Glomerular visceral epithelial cell (primary cell): ENCODE data around the gene PKM.
A peak's percentile ranks its signal among the peaks of the same experiment; 100 is the strongest.

Experiments
- DNase-seq: peaks from one replicate; pipeline ENCODE4 v3.0.0-alpha.2; 2016; ENCODE audit errors: extremely low spot score

Gene PKM

DNA sequence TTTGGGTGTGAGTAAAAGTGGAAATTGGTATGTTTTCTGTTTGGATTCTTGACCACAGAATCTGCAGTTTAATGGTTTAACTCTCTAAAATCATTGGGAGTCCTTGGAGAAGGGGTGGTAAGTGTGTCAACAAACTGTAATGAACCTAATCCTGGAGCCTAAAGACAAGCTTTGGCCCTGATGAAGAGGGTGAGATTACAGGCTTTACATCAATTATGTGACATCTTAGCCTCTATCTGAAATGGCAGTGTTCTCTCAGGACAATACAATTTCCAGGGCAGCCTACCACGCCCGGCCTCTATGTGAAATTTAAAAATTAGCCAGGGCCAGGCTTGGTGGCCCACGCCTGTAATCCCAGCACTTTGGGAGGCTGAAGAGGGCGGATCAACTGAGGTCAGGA is 4.3 kb upstream of the PKM start:
- no peak for DNase-seq

DNA sequence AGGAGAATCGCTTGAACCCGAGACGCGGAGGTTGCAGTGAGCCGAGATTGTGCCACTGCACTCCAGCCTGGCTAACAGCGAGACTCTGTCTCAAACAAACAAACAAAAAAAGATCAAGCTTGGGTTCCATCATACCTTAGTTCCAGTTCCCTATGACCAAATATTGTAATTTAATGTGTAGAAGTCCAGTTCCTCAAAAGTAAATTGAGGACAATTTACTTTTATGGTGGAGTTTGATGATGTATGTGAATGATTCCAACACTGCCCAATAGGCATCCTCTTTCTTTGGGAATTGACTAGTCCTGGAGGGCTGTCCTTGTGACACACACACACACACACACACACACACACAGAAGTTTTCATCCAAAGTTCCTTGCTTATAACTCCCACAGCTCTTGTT is 2.8 kb upstream of the PKM start:
- no peak for DNase-seq

- peak; percentile 60 for DNase-seq
These were observed 966 bp upstream of the PKM start for GRCh38 chr15:72231833-72232478.

GRCh38 chr15:72230197-72231065 is 559 bp downstream of the PKM start:
- DNase-seq, result peak; percentile 94

DNA sequence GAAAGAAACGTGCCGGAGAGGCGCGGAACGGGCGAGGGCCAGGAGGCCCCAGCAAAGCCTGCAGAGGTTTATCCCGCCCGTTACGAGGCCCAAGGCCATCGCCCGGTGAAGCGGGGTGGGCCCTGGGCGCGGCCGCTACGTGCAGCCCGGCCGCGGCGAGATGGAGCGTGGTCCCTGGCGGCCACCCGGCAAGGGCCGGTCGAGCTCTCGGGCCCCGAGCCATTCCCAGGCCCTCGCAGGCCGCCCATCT is 1.1 kb downstream of the PKM start:
- DNase-seq, result no peak

DNA sequence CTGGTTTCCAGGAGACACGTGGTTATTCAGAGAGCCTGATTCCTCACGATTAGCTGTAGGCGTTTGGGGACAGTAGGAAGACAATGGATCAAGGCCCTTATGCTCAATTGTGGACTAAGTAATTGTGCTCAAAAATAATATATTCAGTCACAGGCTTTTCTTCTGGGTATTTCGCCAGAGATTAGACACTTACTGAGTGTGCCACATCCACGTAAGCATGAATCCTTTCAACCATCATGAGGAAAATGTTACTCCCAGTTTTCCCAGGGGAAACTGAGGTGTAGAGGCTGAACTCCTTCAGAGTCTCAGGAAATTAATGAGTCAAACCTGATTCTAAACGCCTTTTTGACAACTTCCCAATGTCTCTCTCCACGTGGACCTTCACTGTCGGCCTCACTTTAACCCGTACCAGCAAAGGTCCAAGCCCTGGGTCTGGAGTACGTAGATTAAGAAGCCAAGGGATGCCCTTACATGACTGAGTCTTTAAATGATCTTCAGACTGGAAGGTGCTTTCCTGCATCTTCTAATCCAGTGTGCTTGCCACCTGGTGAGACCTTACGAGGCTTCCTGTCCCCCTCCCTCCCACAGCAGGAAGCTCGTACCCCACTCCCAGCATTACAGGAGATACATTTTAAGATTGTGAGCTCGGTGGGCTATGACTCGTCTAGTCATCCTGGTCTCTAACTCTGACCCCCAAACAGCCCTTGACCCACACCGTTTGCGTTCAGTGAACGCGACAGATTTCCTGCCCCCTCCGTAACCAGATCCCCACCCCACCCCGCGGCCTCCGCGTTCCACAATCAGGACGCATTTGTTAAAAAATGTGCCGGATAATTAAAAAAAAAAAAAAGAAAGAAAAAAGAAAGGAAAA is 1.7 kb downstream of the PKM start:
- peak; percentile 33 for DNase-seq

DNA sequence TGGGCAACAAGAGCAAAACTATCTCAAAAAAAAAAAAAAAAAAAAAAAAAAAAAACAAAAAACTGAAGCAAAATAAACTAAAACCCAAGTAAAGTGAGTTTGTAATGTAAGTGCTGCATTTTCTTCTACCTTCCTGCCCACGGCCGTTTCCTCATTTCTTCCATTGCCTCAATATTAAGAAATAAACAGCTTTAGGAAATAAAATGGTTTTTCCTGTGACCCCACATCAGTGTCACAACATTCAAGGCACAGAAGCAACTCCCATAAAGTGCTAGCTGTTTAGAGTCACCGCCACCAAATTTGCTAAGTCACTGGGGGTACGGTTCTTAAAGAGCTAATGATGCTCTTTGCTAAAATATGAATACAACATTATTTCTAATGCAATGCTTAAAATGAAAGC is 3.3 kb downstream of the PKM start:
- no peak for DNase-seq

DNA sequence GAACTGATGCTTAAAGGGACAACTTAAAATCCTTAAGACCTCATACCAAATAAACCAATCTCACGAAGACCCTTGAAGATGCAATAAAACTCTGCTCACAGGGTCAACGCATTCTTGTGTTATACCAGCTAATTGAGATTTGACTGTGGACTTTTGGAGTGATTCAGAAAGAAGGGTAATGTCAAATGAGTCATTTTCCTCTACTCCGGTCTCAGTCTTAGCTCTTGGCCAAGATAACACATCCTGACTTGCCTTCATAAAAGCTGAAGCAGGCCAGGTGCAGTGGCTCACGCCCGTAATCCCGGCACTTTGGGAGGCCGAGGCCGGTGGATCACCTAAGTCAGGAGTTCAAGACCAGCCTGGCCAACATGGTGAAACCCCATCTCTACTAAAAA is 3.8 kb downstream of the PKM start:
- DNase-seq, result peak; percentile 82

- DNase-seq, result no peak
These were observed 7.7 kb downstream of the PKM start for GRCh38 chr15:72223278-72223677.

GRCh38 chr15:72222393-72222792 is 8.6 kb downstream of the PKM start:
- peak; percentile 86 for DNase-seq

DNA sequence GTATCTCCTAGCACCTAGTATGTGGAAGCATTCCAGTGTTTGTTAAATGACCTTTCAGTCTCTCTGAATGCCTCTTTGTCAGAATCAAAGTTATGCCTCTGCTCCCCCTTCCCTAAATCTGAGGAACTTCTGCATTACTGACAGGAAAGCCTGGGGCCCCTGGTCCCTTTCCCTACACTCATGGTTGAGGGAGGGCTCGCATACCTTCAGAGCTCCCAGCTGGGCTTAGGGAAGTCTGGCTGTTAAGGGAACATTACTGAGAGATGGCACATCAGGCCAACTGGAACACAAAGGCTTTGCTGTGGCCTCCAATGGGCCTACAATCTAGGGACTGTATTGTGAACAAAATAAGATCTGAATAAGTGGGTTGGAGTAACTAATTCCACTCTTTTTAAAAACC is 10.3 kb downstream of the PKM start:
- DNase-seq, result no peak

- DNase-seq, result no peak
These were observed 13.8 kb downstream of the PKM start for GRCh38 chr15:72217216-72217615.

DNA sequence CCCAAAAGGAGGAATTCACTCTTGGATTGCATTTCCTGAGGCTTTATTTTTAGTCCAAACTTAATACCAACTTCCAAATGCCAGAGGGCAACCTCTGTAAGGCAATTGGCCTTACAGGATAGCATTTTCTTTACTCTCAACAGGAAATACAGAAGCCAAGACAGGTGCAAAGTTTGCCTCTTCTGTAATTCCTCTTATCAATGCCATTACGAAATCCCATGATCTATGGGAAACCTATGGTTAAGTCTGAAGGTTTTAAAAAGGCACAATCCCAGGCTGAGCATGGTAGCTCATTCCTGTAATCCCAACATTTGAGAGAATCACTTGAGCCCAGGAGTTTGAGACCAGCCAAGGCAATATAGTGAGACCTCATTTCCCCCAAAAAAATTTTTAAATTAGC is 14.9 kb downstream of the PKM start:
- no peak for DNase-seq

DNA sequence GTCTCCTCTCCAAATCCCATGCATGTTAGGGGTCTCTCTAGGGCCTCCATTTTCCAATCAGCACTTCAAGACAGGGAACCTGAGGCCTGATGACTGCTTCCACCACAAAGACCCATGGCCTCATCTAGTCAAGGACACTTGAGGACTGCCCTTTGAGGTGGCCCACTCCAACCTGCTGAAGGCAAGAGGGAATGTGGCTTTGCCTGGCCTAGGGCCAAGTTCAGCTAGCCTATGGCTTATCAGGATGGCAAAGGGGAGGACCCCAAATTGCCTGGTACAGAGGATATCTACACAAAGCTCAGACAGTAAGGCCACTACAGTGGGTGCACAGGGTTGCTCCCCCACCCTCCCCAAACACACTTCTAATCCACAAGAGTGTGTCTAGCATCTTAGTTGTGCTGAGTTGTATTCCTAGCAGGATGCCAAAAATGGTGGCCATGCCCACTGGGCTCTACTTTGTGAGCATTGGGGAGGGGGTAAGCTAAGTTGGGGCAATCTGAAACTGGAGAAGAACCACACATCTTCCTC is 23.4 kb downstream of the PKM start:
- DNase-seq, result no peak

DNA sequence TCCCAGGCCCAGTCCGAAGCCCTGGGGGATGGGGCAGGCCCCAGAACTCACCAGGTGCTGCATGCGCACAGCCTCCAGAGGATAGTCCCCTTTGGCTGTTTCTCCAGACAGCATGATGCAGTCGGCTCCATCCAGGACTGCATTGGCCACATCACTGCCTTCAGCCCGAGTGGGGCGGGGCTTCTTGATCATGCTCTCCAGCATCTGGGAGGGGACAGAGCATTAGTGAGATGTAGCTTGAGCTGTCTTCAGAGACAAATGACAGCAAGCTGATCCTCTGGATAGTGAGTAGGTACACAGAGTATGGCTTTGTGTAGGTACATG is 24.4 kb downstream of the PKM start:
- DNase-seq, result no peak

DNA sequence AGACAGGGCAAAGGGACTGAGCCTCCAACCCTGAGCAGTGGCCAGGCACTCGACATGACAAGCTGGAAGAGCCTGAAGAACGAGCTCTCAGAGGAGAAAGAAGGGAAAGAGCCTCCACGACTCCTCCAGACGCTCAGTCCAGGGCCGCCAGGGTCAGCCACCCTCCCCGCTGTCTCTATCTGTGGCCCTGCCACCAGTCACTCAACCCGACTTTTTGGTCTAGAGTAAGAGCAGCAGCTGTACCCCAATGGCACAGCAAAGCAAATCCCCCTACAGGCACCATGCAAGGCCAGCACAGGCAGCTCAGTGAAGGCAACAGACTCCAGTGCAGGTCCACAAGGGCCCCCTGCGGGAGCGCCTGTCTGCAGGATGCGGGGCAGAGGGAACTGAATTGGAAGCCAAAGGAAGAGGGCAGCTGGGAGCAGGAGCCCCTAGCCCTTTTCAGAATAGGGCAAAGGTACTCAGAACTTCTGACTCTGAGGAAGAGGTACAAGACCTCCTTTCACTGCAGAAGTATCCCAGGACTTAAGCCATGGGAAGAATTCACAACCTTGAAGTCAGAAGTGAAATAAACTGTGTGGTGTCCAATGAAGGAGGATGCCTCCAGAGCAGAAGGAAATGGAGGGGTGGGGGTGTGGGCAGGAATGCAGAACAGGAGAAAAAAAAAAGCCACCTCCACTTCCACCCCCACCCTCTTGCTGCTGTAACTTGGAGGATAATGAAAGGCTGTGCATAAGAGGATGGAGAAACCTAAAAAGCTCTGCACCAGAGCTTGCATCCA is 24.9 kb downstream of the PKM start:
- no peak for DNase-seq

DNA sequence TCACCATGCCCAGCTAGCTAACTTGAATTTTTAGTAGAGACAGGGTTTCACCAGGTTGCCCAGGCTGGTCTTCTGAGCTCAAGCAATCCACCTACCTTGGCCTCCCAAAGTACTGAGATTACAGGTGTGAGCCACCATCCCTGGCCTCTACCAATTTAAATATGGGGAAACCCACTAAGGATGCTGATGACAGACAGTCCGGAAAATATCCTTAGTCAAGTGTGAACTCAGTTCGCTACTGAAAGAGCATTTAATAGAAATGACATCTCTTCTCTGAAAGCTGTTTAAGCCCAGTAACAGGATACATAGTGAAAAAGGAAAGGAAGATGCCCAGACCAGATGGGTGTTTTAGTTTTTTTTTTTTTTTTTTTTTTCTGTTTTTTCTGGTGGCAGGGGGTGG is 25.7 kb downstream of the PKM start:
- no peak for DNase-seq

- DNase-seq, result peak; percentile 93
These were observed 27.5 kb downstream of the PKM start for GRCh38 chr15:72203507-72203837.

- no peak for DNase-seq
These were observed 28.0 kb downstream of the PKM start for GRCh38 chr15:72202801-72203506.

DNA sequence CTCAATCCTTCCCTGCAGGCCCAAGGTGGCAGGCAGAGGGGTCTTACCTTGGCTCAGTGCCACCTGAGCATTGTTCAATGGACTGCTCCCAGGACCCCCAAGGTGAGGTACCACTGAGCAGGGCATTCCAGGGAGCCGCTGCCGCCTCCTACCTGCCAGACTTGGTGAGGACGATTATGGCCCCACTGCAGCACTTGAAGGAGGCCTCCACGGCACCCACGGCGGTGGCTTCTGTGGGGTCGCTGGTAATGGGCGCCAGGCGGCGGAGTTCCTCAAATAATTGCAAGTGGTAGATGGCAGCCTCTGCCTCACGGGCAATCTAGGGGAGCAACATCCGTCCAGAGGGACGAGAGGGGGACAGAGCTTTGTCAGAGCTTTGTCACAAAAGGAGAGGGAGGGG is 28.7 kb downstream of the PKM start:
- DNase-seq, result no peak

- DNase-seq, result no peak
These were observed 29.5 kb downstream of the PKM start for GRCh38 chr15:72201391-72201921.
